Measurements from ENCODE around the gene CAVIN1.
"Not testable (repeated sequence)": the region's sequence is repeated elsewhere in the genome, so short reads cannot be mapped to it uniquely, and the experiment has no call there.

CAVIN1 gene

DNA sequence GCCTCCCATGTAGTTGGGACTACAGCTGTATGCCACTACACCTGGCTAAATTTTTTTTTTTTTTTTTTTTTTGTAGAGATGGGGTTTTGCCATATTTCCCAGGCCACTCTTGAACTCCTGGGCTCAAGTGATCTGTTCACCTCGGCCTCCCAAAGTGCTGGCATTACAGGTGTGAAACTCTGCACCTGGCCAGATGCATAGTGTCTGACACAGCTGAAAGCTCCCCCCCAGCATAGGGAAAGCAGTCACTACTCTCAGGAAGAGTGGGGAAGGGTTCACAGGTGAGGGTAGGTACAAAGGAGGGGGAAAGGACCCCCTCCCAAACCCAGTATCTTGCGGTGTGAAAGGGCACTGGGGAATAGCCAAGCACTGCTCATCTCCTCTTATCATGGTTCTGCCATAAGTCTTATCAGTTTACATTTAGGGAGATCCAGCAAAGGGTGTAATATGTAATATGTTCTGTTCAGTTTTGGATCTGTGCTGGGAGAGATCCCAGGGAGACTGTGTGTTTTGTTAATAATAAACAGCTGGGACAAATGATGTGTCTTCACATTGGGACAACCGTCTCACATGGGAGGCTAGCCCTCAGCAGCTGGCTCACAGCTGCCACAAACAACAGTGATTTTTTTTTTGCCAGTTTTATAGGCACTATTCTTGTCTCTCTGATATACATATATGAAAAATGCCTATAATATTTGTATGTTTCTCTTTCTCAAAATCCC, 6.8 kb upstream of the CAVIN1 start:
- no peak for DNase-seq

DNA sequence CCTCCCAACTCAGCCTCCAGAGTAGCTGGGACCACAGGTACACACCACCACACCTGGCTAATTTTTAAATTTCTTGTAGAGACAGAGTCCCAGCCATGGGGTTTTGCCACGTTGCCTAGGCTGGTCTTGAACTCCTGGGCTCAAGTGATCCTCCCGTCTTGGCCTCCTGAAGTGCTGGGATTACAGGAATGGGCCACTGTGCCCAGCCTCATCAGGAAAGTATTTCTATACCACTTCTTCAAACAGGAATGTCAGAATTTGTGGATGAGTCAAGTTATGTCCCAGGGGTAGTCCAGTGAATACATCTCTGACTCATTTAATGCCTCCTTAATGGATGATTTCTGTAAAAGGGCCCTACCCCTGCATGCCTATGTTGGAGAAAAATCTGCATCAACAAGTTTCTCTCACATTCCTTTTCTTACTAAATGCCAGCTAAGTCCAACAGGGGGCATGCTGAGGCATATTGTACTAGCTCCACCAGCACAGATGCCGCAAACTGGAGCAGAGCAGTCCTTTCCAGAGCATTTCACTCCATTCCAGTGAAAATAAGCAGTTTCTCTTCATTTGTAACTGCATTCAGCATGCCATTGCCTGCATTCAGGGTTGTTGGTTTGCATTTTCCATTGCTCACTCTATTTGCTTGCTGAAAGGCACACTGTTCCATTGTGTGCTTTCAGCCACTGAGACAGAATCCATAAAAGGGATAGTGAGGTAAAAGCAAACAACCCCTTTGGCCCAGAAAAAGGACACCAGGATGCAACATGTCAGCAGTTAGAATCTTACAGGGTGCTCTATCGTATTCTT, 5.3 kb upstream of the CAVIN1 start:
- DNase-seq = peak; percentile 31 to 55

GRCh38 chr17:42424991-42425610, 2.0 kb upstream of the CAVIN1 start:
- DNase-seq = no peak

- no peak for DNase-seq
Observed at GRCh38 chr17:42423766-42424165, 710 bp upstream of the CAVIN1 start.

- DNase-seq = peak in 1 of 2 experiments; percentile 50
Observed at GRCh38 chr17:42422412-42422957, 571 bp downstream of the CAVIN1 start.

GRCh38 chr17:42421507-42422338, 1.3 kb downstream of the CAVIN1 start:
- no peak for DNase-seq

DNA sequence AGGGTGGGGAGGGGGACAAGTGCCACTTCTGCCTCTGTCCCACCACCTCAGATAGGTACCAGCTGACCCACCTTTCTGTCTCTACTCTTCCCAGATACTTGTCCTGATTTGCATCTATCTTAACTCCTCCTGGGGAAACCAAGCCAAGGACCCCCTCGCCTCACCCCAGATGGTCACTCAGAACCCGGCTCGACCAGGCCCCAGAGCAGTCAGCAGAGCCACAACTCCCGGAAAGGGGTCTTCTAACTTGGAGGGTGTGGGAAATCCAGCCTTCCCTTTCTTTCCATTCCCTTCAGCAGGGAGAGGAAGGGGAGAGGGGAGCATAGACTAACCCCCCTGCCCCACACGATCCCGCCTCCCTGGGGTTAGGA, 1.9 kb downstream of the CAVIN1 start:
- DNase-seq = no peak

DNA sequence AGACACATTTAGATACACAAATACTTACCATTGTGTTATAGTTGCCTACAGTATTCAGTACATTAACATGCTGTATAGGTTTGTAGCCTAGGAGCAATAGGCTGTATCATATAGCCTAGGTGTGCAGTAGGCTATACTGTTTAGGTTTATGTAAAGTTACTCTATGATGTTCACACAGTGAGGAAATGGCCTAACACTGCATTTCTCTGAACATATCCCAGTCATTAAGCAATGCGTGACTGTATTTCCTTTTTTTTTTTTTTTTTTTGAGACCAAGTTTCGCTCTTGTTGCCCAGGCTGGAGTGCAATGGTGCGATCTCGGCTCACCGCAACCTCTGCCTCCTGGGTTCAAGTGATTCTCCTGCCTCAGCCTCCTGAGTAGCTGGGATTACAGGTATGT, 5.1 kb downstream of the CAVIN1 start:
- DNase-seq = not testable (repeated sequence)

- DNase-seq = no peak
Observed at GRCh38 chr17:42414704-42415409, 8.2 kb downstream of the CAVIN1 start.

- DNase-seq = no peak
Observed at GRCh38 chr17:42413464-42414040, 9.5 kb downstream of the CAVIN1 start.

DNA sequence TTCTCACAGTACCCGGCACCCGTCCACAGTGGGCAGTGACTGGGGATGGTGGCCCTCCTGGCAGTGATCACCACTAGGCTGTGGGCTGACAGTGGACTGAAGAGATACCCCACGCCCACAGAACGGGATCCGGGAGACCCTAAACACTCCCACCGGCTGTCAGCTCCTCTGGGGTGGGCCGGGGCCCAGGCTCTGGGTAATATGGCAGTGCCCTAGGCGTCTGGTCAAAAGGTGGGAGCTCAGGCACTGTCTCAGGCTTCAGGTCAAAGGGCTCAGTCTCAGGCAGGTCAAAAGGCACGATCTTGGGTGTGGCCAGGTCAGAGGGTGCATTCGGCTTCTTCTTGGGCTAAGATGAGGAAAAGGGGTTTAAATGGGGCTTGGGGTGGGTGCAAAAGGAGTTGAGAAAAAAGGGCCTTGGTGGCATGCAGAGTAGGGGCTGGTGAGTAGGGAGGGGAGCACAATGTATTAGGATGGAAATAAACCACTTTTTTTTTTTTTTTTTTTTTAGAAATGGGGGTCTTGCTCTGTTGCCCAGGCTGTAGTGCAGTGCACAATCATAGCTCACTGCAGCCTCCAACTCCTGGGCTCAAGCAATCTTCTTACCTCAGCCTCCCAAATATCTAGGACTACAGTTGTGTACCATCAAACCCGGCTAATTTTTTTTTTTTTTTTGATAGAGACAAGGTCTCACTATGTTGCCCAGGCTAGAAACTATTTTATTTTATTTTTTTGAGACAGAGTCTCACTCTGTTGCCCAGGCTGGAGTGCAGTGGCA, 11.0 kb downstream of the CAVIN1 start:
- no peak for DNase-seq

DNA sequence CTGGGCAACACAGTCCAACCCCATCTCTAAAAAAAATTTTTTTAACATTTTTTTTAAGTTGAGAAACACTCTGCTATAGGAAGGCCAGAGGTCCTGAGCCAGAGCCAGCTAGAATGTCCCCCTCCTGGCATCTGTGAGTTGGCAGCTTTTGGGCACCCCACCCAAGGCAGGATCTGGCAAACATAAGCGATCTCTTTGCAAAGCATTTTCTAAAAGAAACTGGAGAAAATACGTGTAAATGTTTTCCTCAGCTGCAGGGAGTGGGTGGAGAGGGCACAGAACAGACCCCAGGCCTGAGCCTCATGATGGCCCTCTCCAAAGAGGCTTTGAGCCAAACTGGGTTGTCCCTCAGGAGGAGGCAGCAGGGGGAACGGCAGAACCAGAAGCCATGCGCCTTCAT, 11.7 kb downstream of the CAVIN1 start:
- no peak for DNase-seq

DNA sequence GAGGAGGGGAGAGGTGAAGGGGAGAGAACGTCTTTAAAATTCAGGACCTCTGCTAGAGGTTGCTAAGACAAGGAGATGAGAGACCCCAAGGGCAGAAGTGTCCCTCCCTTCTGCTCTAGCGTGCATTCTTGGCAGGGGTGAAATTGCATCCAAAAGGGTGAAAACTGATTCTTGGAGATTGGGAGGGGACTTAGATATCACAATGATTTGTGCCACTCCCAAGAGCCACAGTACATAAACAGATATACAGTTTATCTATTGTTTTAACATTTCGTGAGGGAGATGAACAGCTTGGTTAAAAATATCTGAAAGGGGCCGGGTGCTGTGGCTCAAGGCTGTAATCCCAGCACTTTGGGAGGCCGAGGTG, 12.8 kb downstream of the CAVIN1 start:
- no peak for DNase-seq

DNA sequence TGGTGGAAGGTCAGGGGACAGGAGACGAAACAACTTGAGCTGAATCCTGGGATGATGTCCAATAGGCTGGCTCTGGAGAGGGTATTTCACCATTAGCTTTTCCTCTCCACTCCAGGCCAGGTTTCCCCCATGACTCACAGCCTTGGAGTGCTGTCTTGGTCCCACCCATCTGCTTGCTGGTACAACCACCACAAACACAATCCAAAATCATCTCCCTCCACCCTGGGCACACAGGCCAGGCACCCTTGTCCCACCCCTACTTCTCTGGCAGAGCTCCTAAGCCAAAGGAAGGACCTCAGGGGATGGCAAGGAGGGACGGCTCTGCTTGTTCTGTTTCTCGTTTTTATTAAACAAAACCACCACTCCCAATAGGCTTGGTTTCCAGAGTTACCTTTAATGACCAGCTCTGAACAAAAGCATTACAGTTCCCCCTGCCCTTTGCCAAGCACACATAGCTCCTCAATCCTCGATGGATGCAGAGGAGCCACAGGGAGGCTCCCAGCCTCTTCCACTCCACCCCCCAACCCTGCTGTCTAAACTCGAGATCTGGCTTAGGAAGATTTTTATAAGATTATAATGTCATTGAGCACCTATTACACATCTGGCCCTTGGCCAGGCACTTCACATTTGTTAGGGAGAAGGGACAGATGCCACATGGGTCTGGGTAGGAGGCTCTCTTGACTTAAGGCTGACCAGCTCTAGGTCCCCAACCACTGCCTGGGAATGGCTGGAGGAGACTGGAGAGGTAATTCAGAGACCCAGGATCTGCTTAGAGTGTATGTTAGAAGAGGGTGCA, 13.3 kb downstream of the CAVIN1 start:
- no peak for DNase-seq

- DNase-seq = no peak
Observed at GRCh38 chr17:42408061-42408460, 15.0 kb downstream of the CAVIN1 start.

DNA sequence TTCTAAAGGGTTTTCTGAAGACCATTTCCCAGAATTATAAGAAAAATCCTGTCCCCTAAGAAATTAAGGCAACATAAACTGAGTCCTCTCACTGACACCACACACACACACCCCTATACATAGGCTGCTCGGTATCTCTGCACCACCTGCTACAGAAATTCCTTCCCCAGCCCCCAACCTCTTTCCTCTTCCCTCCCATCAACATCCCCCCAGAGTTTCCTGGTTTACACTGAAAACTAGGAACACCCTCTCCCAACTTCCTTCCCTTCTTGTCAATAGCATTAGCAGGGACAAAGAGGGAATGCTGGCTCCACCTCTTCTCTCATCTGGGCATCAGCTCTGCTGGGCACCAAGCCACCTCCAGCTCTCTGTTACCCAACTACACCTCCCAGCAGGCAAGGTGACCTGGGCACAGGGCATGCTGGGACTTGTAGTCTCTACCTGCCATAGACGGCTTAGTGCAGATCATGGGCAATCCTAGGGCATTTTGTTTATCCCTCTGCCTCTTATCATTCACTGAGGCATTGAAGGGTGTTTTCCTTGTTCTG, 15.7 kb downstream of the CAVIN1 start:
- DNase-seq = peak; percentile 49 to 76

DNA sequence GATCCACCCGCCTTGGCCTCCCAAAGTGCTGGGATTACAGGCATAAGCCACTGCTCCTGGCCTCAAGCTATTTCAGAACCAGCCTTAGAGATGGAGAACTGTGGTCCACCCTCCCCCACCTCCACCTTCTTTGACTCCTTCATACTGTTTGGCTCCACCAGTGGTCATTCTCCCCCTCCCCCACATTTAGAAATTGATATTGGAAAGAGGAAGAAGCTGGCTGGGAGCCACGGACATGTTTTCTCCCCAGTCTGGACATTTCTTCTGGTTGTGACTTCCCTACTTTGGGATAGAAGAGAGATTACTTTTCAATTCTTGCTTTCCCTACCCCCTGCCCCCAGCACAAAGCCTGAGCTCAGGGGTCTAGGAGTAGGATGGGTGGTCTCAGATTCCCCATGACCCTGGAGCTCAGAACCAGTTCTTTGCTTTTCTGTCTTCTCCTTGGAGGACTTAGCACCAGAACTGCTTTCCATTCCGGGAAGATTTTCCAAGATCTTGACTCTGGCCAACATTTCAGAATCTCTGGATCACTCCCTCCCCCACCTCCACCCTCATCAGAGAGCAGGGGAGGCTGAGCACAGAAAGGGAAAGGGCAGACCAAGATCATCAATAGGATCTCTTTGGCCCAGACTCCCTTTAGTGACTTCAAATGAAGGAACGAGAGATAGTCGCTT, 16.3 kb downstream of the CAVIN1 start:
- no peak for DNase-seq

GRCh38 chr17:42405963-42406495, 17.0 kb downstream of the CAVIN1 start:
- DNase-seq = peak; percentile 45 to 78

GRCh38 chr17:42405076-42405475, 18.0 kb downstream of the CAVIN1 start:
- DNase-seq = no peak

All from NCI-H526 (cell line).